Vagina (tissue), 2 donors: ENCODE data around the gene MAPK14.

Source experiments
- POLR2A ChIP-seq, 2 donors: fragments of 450-650 bp; IDR thresholded peaks; one replicate each; pipeline ENCODE4 v1.6.1; 2017; ENCODE audit warnings: antibody characterized with exemption in 2 of 2, mild to moderate bottlenecking in 2 of 2, moderate library complexity in 2 of 2
- POLR2AphosphoS5 ChIP-seq, 2 donors: sonication (generic); formaldehyde crosslinking; IDR thresholded peaks; one replicate each; pipeline ENCODE4 v1.9.0; 2017; ENCODE audit warnings: antibody characterized with exemption in 2 of 2, mild to moderate bottlenecking in 2 of 2, low read depth in 1 of 2; ENCODE audit not compliant: insufficient read depth in 1 of 2
- TF ChIP-seq, protein P1 (sequence below), 3 experiments: fragments of 450-650 bp in 2 of 3; fragments of 200-600 bp in 1 of 3; sonication (generic) in 1 of 3; IDR thresholded peaks; one replicate each; pipeline ENCODE4 v1.5.1; 2017 to 2019; ENCODE audit warnings: antibody characterized with exemption in 3 of 3, mild to moderate bottlenecking in 2 of 3, moderate library complexity in 2 of 3

DNA sequence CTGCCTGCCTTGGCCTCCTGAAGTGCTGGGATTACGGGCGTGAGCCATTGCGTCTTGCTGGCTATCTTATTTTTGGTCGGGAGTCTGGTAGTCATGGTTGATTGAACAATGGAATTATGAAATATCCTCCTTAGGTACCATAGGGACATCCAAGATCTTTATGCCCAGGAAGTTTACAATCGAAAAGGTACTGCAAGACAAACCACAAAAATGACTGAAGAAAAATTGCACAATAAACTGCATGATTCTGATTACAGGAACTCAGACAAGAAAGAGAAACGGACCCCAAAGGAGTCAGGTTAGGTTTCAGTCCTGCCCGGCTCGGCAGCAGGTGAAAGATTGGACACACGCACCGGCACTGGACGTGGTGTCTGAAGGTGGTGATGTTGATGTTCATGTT, 8.4 kb upstream of the MAPK14 start:
- TF ChIP-seq, protein P1, sequence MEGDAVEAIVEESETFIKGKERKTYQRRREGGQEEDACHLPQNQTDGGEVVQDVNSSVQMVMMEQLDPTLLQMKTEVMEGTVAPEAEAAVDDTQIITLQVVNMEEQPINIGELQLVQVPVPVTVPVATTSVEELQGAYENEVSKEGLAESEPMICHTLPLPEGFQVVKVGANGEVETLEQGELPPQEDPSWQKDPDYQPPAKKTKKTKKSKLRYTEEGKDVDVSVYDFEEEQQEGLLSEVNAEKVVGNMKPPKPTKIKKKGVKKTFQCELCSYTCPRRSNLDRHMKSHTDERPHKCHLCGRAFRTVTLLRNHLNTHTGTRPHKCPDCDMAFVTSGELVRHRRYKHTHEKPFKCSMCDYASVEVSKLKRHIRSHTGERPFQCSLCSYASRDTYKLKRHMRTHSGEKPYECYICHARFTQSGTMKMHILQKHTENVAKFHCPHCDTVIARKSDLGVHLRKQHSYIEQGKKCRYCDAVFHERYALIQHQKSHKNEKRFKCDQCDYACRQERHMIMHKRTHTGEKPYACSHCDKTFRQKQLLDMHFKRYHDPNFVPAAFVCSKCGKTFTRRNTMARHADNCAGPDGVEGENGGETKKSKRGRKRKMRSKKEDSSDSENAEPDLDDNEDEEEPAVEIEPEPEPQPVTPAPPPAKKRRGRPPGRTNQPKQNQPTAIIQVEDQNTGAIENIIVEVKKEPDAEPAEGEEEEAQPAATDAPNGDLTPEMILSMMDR (IDR thresholded peaks at IDR 0.05) = no peak
- no peak for TF ChIP-seq POLR2A (IDR thresholded peaks at IDR 0.05)
- no peak for TF ChIP-seq POLR2AphosphoS5 (IDR thresholded peaks at IDR 0.05; ENCODE audit: insufficient read depth in 1 of 2, low read depth in 1 of 2)
